T-helper 2 cell treated with Interferon-gamma antibody and Interleukin-4, amounts not matched to agents 5 μg/mL and 100 μg/mL, for 36 hours (primary cell): ENCODE measurements around the gene RAB43.
A peak's percentile ranks its signal among the peaks of the same experiment; 100 is the strongest.
"Not testable (repeated sequence)": the region's sequence is repeated elsewhere in the genome, so short reads cannot be mapped to it uniquely, and the experiment has no call there.

Experiments used
- DNase-seq: peaks from one replicate; pipeline ENCODE4 v3.0.0; 2021; ENCODE audit warnings: low spot score
- H3K27ac Mint-ChIP-seq: one replicate; pipeline ENCODE4 v1.8.0; 2021; ENCODE audit warnings: mild to moderate bottlenecking, mixed read lengths
- H3K27me3 Mint-ChIP-seq: one replicate; pipeline ENCODE4 v1.8.0; 2021; ENCODE audit warnings: low read depth, mixed read lengths
- H3K36me3 Mint-ChIP-seq: one replicate; pipeline ENCODE4 v1.8.0; 2021; ENCODE audit warnings: low read depth, mixed read lengths
- H3K4me1 Mint-ChIP-seq: one replicate; pipeline ENCODE4 v1.8.0; 2021; ENCODE audit warnings: low read depth, mixed read lengths
- H3K4me3 Mint-ChIP-seq: one replicate; pipeline ENCODE4 v1.8.0; 2022; ENCODE audit warnings: mild to moderate bottlenecking, moderate library complexity, mixed read lengths
- H3K9me3 Mint-ChIP-seq: one replicate; pipeline ENCODE4 v1.8.0; 2021; ENCODE audit warnings: mixed read lengths

The RAB43 gene

GRCh38 chr3:129088312-129088711, 33.3 kb downstream of the RAB43 start:
- not testable (repeated sequence) for H3K4me1 Mint-ChIP-seq

GRCh38 chr3:129087904-129088303, 33.7 kb downstream of the RAB43 start:
- H3K4me3 Mint-ChIP-seq, H3K4me1 Mint-ChIP-seq, H3K27ac Mint-ChIP-seq, H3K36me3 Mint-ChIP-seq, DNase-seq, H3K9me3 Mint-ChIP-seq, H3K27me3 Mint-ChIP-seq: not testable (repeated sequence)

More at GRCh38 chr3:129088312-129088711, 33.3 kb downstream of the RAB43 start:
- DNase-seq, H3K9me3 Mint-ChIP-seq, H3K27ac Mint-ChIP-seq, H3K4me3 Mint-ChIP-seq, H3K27me3 Mint-ChIP-seq, H3K36me3 Mint-ChIP-seq: not testable (repeated sequence)

- no peaks in the 10 kb centered on the region for H3K27me3 Mint-ChIP-seq
Measured at GRCh38 chr3:129087138-129087702, 34.4 kb downstream of the RAB43 start.

GRCh38 chr3:129085818-129086217, 35.8 kb downstream of the RAB43 start:
- peak overlapping the region; percentile 53 for H3K27ac Mint-ChIP-seq
- no peak overlapping the region for H3K4me3 Mint-ChIP-seq
- no peak for DNase-seq
- H3K9me3 Mint-ChIP-seq: no peaks in the 10 kb centered on the region
- H3K27me3 Mint-ChIP-seq: no peaks in the 10 kb centered on the region
- no peaks in the 10 kb centered on the region for H3K36me3 Mint-ChIP-seq
- peaks cover 2% of the 10 kb centered on the region for H3K4me1 Mint-ChIP-seq

More at GRCh38 chr3:129087138-129087702, 34.4 kb downstream of the RAB43 start:
- no peaks in the 10 kb centered on the region for H3K4me1 Mint-ChIP-seq
- DNase-seq: no peak
- no peaks in the 10 kb centered on the region for H3K9me3 Mint-ChIP-seq
- peaks cover 6% of the 10 kb centered on the region for H3K36me3 Mint-ChIP-seq
- no peak overlapping the region for H3K4me3 Mint-ChIP-seq
- no peak overlapping the region for H3K27ac Mint-ChIP-seq

GRCh38 chr3:129085165-129085715, 36.4 kb downstream of the RAB43 start:
- no peak overlapping the region for H3K4me3 Mint-ChIP-seq
- peaks cover 2% of the 10 kb centered on the region for H3K4me1 Mint-ChIP-seq
- no peaks in the 10 kb centered on the region for H3K9me3 Mint-ChIP-seq
- no peak for DNase-seq
- peak overlapping the region; percentile 53 for H3K27ac Mint-ChIP-seq
- H3K36me3 Mint-ChIP-seq: no peaks in the 10 kb centered on the region
- no peaks in the 10 kb centered on the region for H3K27me3 Mint-ChIP-seq

GRCh38 chr3:129084501-129084900, 37.1 kb downstream of the RAB43 start:
- H3K4me3 Mint-ChIP-seq: no peak overlapping the region
- H3K27me3 Mint-ChIP-seq: no peaks in the 10 kb centered on the region
- no peak for DNase-seq
- H3K9me3 Mint-ChIP-seq: no peaks in the 10 kb centered on the region
- no peak overlapping the region for H3K27ac Mint-ChIP-seq
- H3K36me3 Mint-ChIP-seq: no peaks in the 10 kb centered on the region
- H3K4me1 Mint-ChIP-seq: peaks cover 2% of the 10 kb centered on the region

GRCh38 chr3:129082026-129082425, 39.6 kb downstream of the RAB43 start:
- H3K36me3 Mint-ChIP-seq: no peaks in the 10 kb centered on the region
- H3K27ac Mint-ChIP-seq: no peak overlapping the region
- no peak overlapping the region for H3K4me3 Mint-ChIP-seq
- H3K4me1 Mint-ChIP-seq: peaks cover 2% of the 10 kb centered on the region
- no peaks in the 10 kb centered on the region for H3K27me3 Mint-ChIP-seq
- no peak for DNase-seq
- H3K9me3 Mint-ChIP-seq: no peaks in the 10 kb centered on the region

- no peaks in the 10 kb centered on the region for H3K9me3 Mint-ChIP-seq
- no peak for DNase-seq
- no peaks in the 10 kb centered on the region for H3K27me3 Mint-ChIP-seq
- H3K4me1 Mint-ChIP-seq: peaks cover 2% of the 10 kb centered on the region
- no peak overlapping the region for H3K4me3 Mint-ChIP-seq
- no peaks in the 10 kb centered on the region for H3K36me3 Mint-ChIP-seq
- H3K27ac Mint-ChIP-seq: no peak overlapping the region
Measured at GRCh38 chr3:129081503-129081902, 40.1 kb downstream of the RAB43 start.

GRCh38 chr3:129078510-129078909, 43.1 kb downstream of the RAB43 start:
- Mint-ChIP-seq H3K9me3 (no peaks in the 10 kb centered on the region), H3K4me1 (peaks cover 2% of the 10 kb centered on the region), H3K36me3 (no peaks in the 10 kb centered on the region), H3K4me3 (no peak overlapping the region), H3K27ac (no peak overlapping the region), H3K27me3 (no peaks in the 10 kb centered on the region)
- no peak for DNase-seq

GRCh38 chr3:129077222-129077621, 44.4 kb downstream of the RAB43 start:
- DNase-seq: no peak
- H3K4me1 Mint-ChIP-seq: peaks cover 2% of the 10 kb centered on the region
- H3K27ac Mint-ChIP-seq: no peak overlapping the region
- no peak overlapping the region for H3K4me3 Mint-ChIP-seq
- no peaks in the 10 kb centered on the region for H3K9me3 Mint-ChIP-seq
- no peaks in the 10 kb centered on the region for H3K36me3 Mint-ChIP-seq
- no peaks in the 10 kb centered on the region for H3K27me3 Mint-ChIP-seq

- Mint-ChIP-seq H3K27ac (no peak overlapping the region), H3K36me3 (no peaks in the 10 kb centered on the region), H3K4me1 (peaks cover 5% of the 10 kb centered on the region), H3K4me3 (no peak overlapping the region), H3K9me3 (peaks cover 7% of the 10 kb centered on the region), H3K27me3 (peaks cover 1% of the 10 kb centered on the region)
- no peak for DNase-seq
Measured at GRCh38 chr3:129070086-129070885, 51.3 kb downstream of the RAB43 start.

GRCh38 chr3:129069313-129070085, 52.1 kb downstream of the RAB43 start:
- not testable (repeated sequence) for H3K36me3 Mint-ChIP-seq, H3K27me3 Mint-ChIP-seq, DNase-seq, H3K9me3 Mint-ChIP-seq, H3K4me1 Mint-ChIP-seq, H3K27ac Mint-ChIP-seq
- H3K4me3 Mint-ChIP-seq: peak overlapping the region; percentile 66

GRCh38 chr3:129068291-129068886, 53.2 kb downstream of the RAB43 start:
- Mint-ChIP-seq H3K9me3 (peaks cover 7% of the 10 kb centered on the region), H3K27ac (no peak overlapping the region), H3K36me3 (no peaks in the 10 kb centered on the region), H3K4me1 (peaks cover 5% of the 10 kb centered on the region), H3K4me3 (peak overlapping the region; percentile 66), H3K27me3 (peaks cover 1% of the 10 kb centered on the region)
- peak; percentile 11 for DNase-seq
